Activated T-helper 1 cell treated with anti-CD3 and anti-CD28 coated beads, Interleukin-12 subunit alpha, Interleukin-12 subunit beta, Interleukin-2, Interleukin-4 antibody, amounts not matched to agents 30 ng/mL and 10 ng/mL and 1 ng/mL, durations not matched to agents 14 hours and 24 hours and 36 hours (primary cell): ENCODE results near the gene SERTAD3. TPM values are rescaled to one million over a fixed set of nuclear protein-coding genes. Genes with fewer than 3 reads are reported as not detected.
"Not testable (repeated sequence)": the region's sequence is repeated elsewhere in the genome, so short reads cannot be mapped to it uniquely, and the experiment has no call there.

Experiments used
- DNase-seq: peaks from one replicate; pipeline ENCODE4 v3.0.0; 2021; ENCODE audit warnings: low spot score
- H3K27ac Mint-ChIP-seq: one replicate; pipeline ENCODE4 v1.8.0; 2021; ENCODE audit warnings: mild to moderate bottlenecking, mixed read lengths
- H3K27me3 Mint-ChIP-seq: one replicate; pipeline ENCODE4 v1.8.0; 2022; ENCODE audit warnings: mild to moderate bottlenecking, moderate library complexity, mixed read lengths; ENCODE audit not compliant: insufficient read depth
- H3K36me3 Mint-ChIP-seq: one replicate; pipeline ENCODE4 v1.8.0; 2021; ENCODE audit warnings: low read depth, mixed read lengths
- H3K4me1 Mint-ChIP-seq: one replicate; pipeline ENCODE4 v1.8.0; 2021; ENCODE audit warnings: low read depth, mixed read lengths
- H3K4me3 Mint-ChIP-seq: one replicate; pipeline ENCODE4 v1.8.0; 2021; ENCODE audit warnings: mild to moderate bottlenecking, moderate library complexity, mixed read lengths
- H3K9me3 Mint-ChIP-seq: one replicate; pipeline ENCODE4 v1.8.0; 2021; ENCODE audit warnings: mixed read lengths
- intact Hi-C: fragments of 100-400 bp; cut with micrococcal nuclease; formaldehyde crosslinking; loops from one replicate; pipeline ENCODE4 v1.15.1; 2024
- total RNA-seq: library from RNA; stranded (reverse); gene quantifications from 2 replicates; pipeline ENCODE4 v1.2.3, GENCODE V29; 2022

Gene SERTAD3
- total RNA-seq, 1 donor from 2014 or later: 10.0 TPM

- Mint-ChIP-seq H3K36me3 (peaks cover 10% of the 10 kb centered on the region), H3K4me3 (peak overlapping the region; percentile 27)
Observed at GRCh38 chr19:40419066-40419612, 25.0 kb downstream of the SERTAD3 start.

DNA sequence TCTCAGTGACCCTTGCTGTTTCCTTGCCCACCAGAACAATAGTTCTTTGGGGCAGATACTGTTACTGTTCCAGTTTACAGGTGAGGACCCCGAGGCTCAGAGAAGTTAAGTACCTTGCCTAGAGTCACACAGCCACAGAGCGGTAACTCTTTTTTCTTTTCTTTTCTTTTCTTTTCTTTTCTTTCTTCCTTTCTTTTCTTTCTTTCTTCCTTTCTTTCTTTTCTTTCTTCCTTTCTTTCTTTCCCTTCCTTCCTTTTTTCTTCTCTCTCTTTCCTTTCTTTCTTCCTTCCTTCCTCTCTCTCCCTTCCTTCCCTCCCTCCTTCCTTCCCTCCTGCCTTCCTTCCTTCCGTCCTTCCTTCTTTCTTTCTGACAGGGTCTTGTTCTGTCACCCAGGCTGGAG is 26.1 kb downstream of the SERTAD3 start:
- peaks cover 9% of the 10 kb centered on the region for H3K36me3 Mint-ChIP-seq
- peak overlapping the region; percentile 4 for H3K27ac Mint-ChIP-seq
- H3K4me1 Mint-ChIP-seq: peaks cover 26% of the 10 kb centered on the region
- H3K4me3 Mint-ChIP-seq: no peak overlapping the region
- intact Hi-C loops: no loop called here
- no peaks in the 10 kb centered on the region for H3K9me3 Mint-ChIP-seq
- no peak for DNase-seq
- peaks cover 3% of the 10 kb centered on the region for H3K27me3 Mint-ChIP-seq

More at GRCh38 chr19:40419066-40419612, 25.0 kb downstream of the SERTAD3 start:
- H3K27me3 Mint-ChIP-seq: no peaks in the 10 kb centered on the region
- intact Hi-C loops: no loop called here
- peaks cover 26% of the 10 kb centered on the region for H3K4me1 Mint-ChIP-seq
- H3K27ac Mint-ChIP-seq: no peak overlapping the region
- H3K9me3 Mint-ChIP-seq: no peaks in the 10 kb centered on the region
- DNase-seq: no peak

DNA sequence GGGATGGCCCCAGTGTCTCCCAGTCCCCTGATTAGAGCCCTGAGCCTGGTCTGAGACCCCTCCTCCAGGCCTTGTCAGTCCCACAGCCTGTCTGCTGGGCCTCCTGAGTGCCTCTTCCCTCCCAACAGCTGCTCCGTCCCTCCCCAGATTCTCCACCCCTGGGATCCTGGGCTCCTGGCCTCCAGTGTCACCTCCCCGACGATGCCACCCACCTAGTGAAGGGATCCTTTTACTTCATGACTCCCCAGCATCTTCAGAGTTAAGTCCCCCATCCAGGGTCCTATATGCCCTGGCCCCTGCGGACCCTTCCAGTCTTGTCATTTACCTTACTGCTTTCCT is 26.5 kb downstream of the SERTAD3 start:
- Mint-ChIP-seq H3K4me1 (peaks cover 25% of the 10 kb centered on the region), H3K27me3 (peaks cover 3% of the 10 kb centered on the region), H3K9me3 (no peaks in the 10 kb centered on the region), H3K4me3 (no peak overlapping the region), H3K27ac (peak overlapping the region; percentile 4), H3K36me3 (peaks cover 9% of the 10 kb centered on the region)
- DNase-seq: no peak
- intact Hi-C loops: no loop called here

DNA sequence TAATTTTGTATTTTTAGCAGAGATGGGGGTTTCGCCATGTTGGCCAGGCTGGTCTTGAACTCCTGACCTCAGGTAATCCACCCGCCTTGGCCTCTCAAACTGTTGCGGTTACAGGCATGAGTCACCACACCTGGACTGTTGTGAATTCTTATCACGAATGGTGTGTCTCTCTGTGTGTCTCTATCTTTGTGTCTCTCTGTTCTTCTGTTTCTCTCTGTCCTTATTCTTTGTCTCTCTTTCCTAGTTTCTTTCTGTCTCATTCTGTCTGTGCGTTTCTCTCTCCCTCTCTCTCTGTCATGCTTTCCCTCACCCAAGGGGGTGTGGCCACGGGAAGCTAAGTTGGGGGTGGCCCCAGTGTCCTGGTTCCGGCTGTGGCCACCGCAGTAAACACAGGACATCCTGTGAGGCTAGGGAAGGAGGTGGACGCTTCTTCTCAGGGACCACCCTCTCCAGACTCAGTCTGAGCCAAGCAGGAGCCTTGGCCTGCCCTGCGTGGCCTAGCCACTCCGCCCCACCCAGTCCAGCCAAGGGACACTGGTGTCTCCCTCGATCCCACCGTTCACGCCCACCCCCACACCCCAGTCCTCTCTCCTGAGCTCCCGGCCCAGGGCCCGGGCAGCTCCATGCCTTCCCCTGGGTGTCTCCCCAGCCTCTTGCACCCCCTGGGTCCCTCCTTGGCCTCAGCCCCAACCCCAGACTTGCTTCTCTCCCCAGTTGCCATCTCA is 27.1 kb downstream of the SERTAD3 start:
- no peaks in the 10 kb centered on the region for H3K9me3 Mint-ChIP-seq
- H3K36me3 Mint-ChIP-seq: peaks cover 3% of the 10 kb centered on the region
- no peak overlapping the region for H3K4me3 Mint-ChIP-seq
- peaks cover 20% of the 10 kb centered on the region for H3K4me1 Mint-ChIP-seq
- H3K27ac Mint-ChIP-seq: peak overlapping the region; percentile 6
- no peak for DNase-seq
- intact Hi-C loops: no loop called here
- peaks cover 3% of the 10 kb centered on the region for H3K27me3 Mint-ChIP-seq

DNA sequence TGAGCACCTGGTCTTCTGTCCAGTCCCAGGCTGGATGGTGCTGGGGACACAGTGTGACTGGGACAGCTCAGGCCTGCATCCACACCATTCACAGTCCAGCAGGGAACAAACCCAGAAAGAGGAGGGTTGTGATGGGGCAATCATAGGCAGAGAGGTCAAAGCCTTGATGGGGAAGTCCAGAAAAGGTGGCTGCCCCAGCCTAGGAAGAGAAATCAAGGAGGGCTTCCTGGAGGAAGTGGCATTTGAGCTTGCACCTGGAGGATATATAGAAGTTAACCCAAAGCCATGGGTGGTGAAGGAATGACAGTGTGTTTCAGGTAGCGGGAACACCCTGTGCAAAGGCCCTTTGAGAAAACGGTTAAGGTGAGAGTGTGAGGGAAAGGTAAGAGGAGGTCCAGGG is 28.4 kb downstream of the SERTAD3 start:
- H3K4me1 Mint-ChIP-seq: peaks cover 19% of the 10 kb centered on the region
- peaks cover 3% of the 10 kb centered on the region for H3K27me3 Mint-ChIP-seq

GRCh38 chr19:40414542-40415535 is 29.3 kb downstream of the SERTAD3 start:
- Mint-ChIP-seq H3K9me3 (no peaks in the 10 kb centered on the region), H3K27ac (no peak overlapping the region), H3K27me3 (peaks cover 3% of the 10 kb centered on the region), H3K36me3 (no peaks in the 10 kb centered on the region), H3K4me1 (peaks cover 17% of the 10 kb centered on the region), H3K4me3 (no peak overlapping the region)
- intact Hi-C loops: no loop called here
- DNase-seq: no peak

More for the DNA sequence above, 28.4 kb downstream of the SERTAD3 start:
- Mint-ChIP-seq H3K36me3 (peaks cover 2% of the 10 kb centered on the region), H3K9me3 (no peaks in the 10 kb centered on the region), H3K27ac (no peak overlapping the region), H3K4me3 (no peak overlapping the region)
- no peak for DNase-seq
- intact Hi-C loops: no loop called here

GRCh38 chr19:40413291-40413845 is 30.8 kb downstream of the SERTAD3 start, which contains the start of gene PRX:
Gene PRX, minus strand, starts transcription at chr19:40413378. Its CDS starts 5,446 bp downstream, at chr19:40407932.
- Mint-ChIP-seq H3K36me3 (no peaks in the 10 kb centered on the region), H3K27ac (no peak within 1 kb of the TSS), H3K9me3 (no peaks in the 10 kb centered on the region), H3K4me3 (no peak within 1 kb of the TSS), H3K27me3 (peaks cover 3% of the 10 kb centered on the region), H3K4me1 (peaks cover 14% of the 10 kb centered on the region)
- intact Hi-C loops: no loop called here
- DNase-seq: no peak

- Mint-ChIP-seq H3K4me1 (peaks cover 14% of the 10 kb centered on the region), H3K27ac (no peak overlapping the region), H3K36me3 (no peaks in the 10 kb centered on the region), H3K4me3 (no peak overlapping the region), H3K9me3 (no peaks in the 10 kb centered on the region), H3K27me3 (peaks cover 3% of the 10 kb centered on the region)
- intact Hi-C loops: no loop called here
- DNase-seq: no peak
Observed at GRCh38 chr19:40412866-40413265, 31.3 kb downstream of the SERTAD3 start.

DNA sequence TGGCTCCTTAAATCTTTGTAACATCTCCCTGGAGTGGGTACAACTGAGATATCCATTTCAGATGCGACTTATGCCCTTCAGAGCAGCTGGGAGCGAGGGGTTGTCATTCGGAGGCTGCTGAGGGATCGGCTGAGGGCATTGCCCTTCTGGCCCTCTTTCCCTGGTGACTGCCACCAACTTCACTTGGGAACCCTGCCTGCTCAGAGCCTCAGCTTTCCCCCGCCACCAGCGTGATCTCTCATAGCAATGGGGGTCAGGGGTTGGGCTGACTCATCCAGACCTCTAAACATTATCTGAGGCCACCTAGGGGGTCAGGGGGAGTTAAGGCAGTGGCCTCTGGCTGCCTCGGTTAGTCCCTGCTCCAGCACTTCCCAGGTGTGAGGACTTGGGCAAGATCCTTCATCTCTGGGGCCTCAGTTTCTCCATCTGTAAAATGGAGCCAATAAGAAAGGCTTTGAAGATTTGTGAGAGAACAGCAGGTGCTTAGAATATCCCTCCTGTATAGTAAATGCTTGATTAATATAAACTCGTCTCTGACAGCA is 32.1 kb downstream of the SERTAD3 start:
- intact Hi-C loops: no loop called here
- Mint-ChIP-seq H3K4me3 (no peak overlapping the region), H3K4me1 (peaks cover 11% of the 10 kb centered on the region), H3K36me3 (no peaks in the 10 kb centered on the region), H3K27ac (no peak overlapping the region), H3K9me3 (no peaks in the 10 kb centered on the region), H3K27me3 (peaks cover 3% of the 10 kb centered on the region)
- no peak for DNase-seq

- H3K9me3 Mint-ChIP-seq: no peaks in the 10 kb centered on the region
- intact Hi-C loops: no loop called here
- H3K4me1 Mint-ChIP-seq: peaks cover 7% of the 10 kb centered on the region
- peaks cover 3% of the 10 kb centered on the region for H3K27me3 Mint-ChIP-seq
- no peak overlapping the region for H3K27ac Mint-ChIP-seq
- H3K4me3 Mint-ChIP-seq: no peak overlapping the region
- no peaks in the 10 kb centered on the region for H3K36me3 Mint-ChIP-seq
- DNase-seq: no peak
Observed at GRCh38 chr19:40411125-40411842, 32.9 kb downstream of the SERTAD3 start.

- intact Hi-C loops: no loop called here
- no peak for DNase-seq
- Mint-ChIP-seq H3K27me3 (peaks cover 3% of the 10 kb centered on the region), H3K27ac (no peak overlapping the region), H3K4me1 (no peaks in the 10 kb centered on the region), H3K9me3 (no peaks in the 10 kb centered on the region), H3K4me3 (no peak overlapping the region), H3K36me3 (no peaks in the 10 kb centered on the region)
Observed at GRCh38 chr19:40410030-40410389, 34.1 kb downstream of the SERTAD3 start.

- H3K36me3 Mint-ChIP-seq, H3K4me1 Mint-ChIP-seq, H3K27ac Mint-ChIP-seq, intact Hi-C loops, H3K4me3 Mint-ChIP-seq, DNase-seq, H3K9me3 Mint-ChIP-seq, H3K27me3 Mint-ChIP-seq: not testable (repeated sequence)
Observed at GRCh38 chr19:40408598-40408925, 35.6 kb downstream of the SERTAD3 start.
